HCT116 (cell line): Measurements from ENCODE around the gene SEMA3E.

ENCODE experiments used
- ELF1 ChIP-seq: IDR thresholded peaks from 2 replicates; pipeline ENCODE4 v1.6.1; 2012; ENCODE audit warnings: low read depth, borderline replicate concordance
- EZH2 ChIP-seq: fragments of 200-600 bp; sonication (generic); IDR thresholded peaks from 2 replicates; pipeline ENCODE4 v1.6.1; 2017; ENCODE audit warnings: antibody characterized with exemption, mixed run types
- EZH2phosphoT487 ChIP-seq: fragments of 200-600 bp; IDR thresholded peaks from 2 replicates; pipeline ENCODE4 v1.6.1; 2018; ENCODE audit warnings: antibody characterized with exemption, borderline replicate concordance
- POLR2A ChIP-seq: IDR thresholded peaks from 2 replicates; pipeline ENCODE4 v1.7.0; 2011; ENCODE audit warnings: borderline replicate concordance; ENCODE audit not compliant: insufficient read depth, insufficient read length; ENCODE audit errors: extremely low read depth
- POLR2AphosphoS5 ChIP-seq: IDR thresholded peaks from 2 replicates; pipeline ENCODE4 v1.6.1; 2011; ENCODE audit warnings: mild to moderate bottlenecking, low read depth, low read length, moderate library complexity
- SIN3A ChIP-seq: IDR thresholded peaks from 2 replicates; pipeline ENCODE4 v1.6.1; 2012; ENCODE audit warnings: low read depth
- YY1 ChIP-seq: IDR thresholded peaks from 2 replicates; pipeline ENCODE4 v1.6.1; 2011; ENCODE audit warnings: low read length, low read depth, moderate library complexity, mild to moderate bottlenecking; ENCODE audit not compliant: insufficient replicate concordance; ENCODE audit errors: extremely low read depth
- TF ChIP-seq, protein P1 (sequence below): IDR thresholded peaks from 2 replicates; pipeline ENCODE4 v1.6.1; 2012; ENCODE audit warnings: low read depth
- TF ChIP-seq, protein P2 (sequence below), 3 experiments: fragments of 200-600 bp in 1 of 3; sonication (generic) in 1 of 3; IDR thresholded peaks in 2 of 3; conservative IDR thresholded peaks in 1 of 3; 2 replicates each; pipeline ENCODE4 v1.5.1; 2012 to 2017; ENCODE audit warnings: low read depth in 2 of 3, low read length in 2 of 3, antibody characterized with exemption in 1 of 3, borderline replicate concordance in 1 of 3, control low read depth in 1 of 3, mild to moderate bottlenecking in 1 of 3, mixed read lengths in 1 of 3, mixed run types in 1 of 3, moderate library complexity in 1 of 3; ENCODE audit not compliant: insufficient read depth in 1 of 3
- TF ChIP-seq, protein P3 (sequence below): IDR thresholded peaks from 2 replicates; pipeline ENCODE4 v1.6.1; 2011; ENCODE audit warnings: mild to moderate bottlenecking, low read length, moderate library complexity; ENCODE audit not compliant: insufficient replicate concordance; ENCODE audit errors: extremely low read depth

DNA sequence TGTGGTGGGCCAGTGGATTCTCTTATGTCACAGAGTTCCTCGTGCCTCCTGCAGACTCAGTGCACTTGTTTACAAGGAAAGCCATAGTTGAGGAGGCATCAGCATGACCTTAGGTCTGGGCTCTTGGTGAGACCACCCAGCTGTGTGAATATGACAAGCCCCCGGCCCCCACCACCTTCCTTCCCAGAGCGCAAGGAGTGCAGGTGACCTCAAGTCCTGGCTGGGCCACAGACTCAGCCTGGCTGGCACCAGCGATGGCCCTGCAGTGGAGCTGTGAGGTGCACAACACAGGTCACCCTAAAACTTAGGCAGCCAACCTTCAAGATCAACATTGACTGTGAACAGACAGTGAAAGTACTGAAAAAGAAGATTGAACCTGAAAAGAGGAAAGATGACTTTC lies 14.2 kb upstream of the SEMA3E start:
- no peak for TF ChIP-seq EZH2
- TF ChIP-seq, protein P1, sequence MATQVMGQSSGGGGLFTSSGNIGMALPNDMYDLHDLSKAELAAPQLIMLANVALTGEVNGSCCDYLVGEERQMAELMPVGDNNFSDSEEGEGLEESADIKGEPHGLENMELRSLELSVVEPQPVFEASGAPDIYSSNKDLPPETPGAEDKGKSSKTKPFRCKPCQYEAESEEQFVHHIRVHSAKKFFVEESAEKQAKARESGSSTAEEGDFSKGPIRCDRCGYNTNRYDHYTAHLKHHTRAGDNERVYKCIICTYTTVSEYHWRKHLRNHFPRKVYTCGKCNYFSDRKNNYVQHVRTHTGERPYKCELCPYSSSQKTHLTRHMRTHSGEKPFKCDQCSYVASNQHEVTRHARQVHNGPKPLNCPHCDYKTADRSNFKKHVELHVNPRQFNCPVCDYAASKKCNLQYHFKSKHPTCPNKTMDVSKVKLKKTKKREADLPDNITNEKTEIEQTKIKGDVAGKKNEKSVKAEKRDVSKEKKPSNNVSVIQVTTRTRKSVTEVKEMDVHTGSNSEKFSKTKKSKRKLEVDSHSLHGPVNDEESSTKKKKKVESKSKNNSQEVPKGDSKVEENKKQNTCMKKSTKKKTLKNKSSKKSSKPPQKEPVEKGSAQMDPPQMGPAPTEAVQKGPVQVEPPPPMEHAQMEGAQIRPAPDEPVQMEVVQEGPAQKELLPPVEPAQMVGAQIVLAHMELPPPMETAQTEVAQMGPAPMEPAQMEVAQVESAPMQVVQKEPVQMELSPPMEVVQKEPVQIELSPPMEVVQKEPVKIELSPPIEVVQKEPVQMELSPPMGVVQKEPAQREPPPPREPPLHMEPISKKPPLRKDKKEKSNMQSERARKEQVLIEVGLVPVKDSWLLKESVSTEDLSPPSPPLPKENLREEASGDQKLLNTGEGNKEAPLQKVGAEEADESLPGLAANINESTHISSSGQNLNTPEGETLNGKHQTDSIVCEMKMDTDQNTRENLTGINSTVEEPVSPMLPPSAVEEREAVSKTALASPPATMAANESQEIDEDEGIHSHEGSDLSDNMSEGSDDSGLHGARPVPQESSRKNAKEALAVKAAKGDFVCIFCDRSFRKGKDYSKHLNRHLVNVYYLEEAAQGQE = no peak
- TF ChIP-seq, protein P2, sequence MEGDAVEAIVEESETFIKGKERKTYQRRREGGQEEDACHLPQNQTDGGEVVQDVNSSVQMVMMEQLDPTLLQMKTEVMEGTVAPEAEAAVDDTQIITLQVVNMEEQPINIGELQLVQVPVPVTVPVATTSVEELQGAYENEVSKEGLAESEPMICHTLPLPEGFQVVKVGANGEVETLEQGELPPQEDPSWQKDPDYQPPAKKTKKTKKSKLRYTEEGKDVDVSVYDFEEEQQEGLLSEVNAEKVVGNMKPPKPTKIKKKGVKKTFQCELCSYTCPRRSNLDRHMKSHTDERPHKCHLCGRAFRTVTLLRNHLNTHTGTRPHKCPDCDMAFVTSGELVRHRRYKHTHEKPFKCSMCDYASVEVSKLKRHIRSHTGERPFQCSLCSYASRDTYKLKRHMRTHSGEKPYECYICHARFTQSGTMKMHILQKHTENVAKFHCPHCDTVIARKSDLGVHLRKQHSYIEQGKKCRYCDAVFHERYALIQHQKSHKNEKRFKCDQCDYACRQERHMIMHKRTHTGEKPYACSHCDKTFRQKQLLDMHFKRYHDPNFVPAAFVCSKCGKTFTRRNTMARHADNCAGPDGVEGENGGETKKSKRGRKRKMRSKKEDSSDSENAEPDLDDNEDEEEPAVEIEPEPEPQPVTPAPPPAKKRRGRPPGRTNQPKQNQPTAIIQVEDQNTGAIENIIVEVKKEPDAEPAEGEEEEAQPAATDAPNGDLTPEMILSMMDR (IDR thresholded peaks at IDR 0.05 in 2 of 3, conservative IDR thresholded peaks at IDR 0.05 in 1 of 3; ENCODE audit: borderline replicate concordance in 1 of 3, insufficient read depth in 1 of 3, low read depth in 2 of 3, low read length in 2 of 3) = no peak
- TF ChIP-seq POLR2A = no peak
- TF ChIP-seq POLR2AphosphoS5 = no peak
- no peak for TF ChIP-seq YY1
- no peak for TF ChIP-seq EZH2phosphoT487
- TF ChIP-seq ELF1 = no peak
- TF ChIP-seq, protein P3, sequence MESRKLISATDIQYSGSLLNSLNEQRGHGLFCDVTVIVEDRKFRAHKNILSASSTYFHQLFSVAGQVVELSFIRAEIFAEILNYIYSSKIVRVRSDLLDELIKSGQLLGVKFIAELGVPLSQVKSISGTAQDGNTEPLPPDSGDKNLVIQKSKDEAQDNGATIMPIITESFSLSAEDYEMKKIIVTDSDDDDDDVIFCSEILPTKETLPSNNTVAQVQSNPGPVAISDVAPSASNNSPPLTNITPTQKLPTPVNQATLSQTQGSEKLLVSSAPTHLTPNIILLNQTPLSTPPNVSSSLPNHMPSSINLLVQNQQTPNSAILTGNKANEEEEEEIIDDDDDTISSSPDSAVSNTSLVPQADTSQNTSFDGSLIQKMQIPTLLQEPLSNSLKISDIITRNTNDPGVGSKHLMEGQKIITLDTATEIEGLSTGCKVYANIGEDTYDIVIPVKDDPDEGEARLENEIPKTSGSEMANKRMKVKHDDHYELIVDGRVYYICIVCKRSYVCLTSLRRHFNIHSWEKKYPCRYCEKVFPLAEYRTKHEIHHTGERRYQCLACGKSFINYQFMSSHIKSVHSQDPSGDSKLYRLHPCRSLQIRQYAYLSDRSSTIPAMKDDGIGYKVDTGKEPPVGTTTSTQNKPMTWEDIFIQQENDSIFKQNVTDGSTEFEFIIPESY = no peak
- TF ChIP-seq SIN3A = no peak
